Activated CD4-positive, CD25-positive, alpha-beta regulatory T cell treated with anti-CD3 and anti-CD28 coated beads, Interleukin-2, amount 50 U/mL, for 72 hours (primary cell): ENCODE measurements around the gene FGF22.

Experiments
- DNase-seq: peaks from one replicate; pipeline ENCODE4 v3.0.0; 2021

Gene FGF22

DNA sequence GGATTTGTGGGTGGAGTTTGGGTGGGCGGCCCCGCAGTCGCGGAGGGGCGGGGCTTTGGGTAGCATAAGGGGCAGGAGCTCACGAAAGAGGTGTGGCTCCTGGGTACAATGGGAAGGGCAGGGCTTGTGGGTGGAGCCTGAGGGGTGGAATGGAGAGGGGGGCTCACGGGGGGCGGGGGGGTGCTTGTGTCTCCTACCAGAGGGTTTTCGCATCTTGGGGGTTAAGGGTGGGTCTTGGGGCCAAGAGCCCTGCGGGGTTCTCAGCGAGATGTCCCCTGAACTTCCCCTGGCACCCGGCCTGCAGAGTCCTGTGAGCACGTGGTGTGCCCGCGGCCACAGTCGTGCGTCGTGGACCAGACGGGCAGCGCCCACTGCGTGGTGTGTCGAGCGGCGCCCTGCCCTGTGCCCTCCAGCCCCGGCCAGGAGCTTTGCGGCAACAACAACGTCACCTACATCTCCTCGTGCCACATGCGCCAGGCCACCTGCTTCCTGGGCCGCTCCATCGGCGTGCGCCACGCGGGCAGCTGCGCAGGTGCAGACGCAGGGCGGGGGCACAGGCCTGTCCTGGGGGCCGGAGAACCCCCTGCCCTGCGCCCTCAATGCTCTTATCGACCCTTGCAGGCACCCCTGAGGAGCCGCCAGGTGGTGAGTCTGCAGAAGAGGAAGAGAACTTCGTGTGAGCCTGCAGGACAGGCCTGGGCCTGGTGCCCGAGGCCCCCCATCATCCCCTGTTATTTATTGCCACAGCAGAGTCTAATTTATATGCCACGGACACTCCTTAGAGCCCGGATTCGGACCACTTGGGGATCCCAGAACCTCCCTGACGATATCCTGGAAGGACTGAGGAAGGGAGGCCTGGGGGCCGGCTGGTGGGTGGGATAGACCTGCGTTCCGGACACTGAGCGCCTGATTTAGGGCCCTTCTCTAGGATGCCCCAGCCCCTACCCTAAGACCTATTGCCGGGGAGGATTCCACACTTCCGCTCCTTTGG, 41.6 kb downstream of the FGF22 start:
- no peak for DNase-seq

DNA sequence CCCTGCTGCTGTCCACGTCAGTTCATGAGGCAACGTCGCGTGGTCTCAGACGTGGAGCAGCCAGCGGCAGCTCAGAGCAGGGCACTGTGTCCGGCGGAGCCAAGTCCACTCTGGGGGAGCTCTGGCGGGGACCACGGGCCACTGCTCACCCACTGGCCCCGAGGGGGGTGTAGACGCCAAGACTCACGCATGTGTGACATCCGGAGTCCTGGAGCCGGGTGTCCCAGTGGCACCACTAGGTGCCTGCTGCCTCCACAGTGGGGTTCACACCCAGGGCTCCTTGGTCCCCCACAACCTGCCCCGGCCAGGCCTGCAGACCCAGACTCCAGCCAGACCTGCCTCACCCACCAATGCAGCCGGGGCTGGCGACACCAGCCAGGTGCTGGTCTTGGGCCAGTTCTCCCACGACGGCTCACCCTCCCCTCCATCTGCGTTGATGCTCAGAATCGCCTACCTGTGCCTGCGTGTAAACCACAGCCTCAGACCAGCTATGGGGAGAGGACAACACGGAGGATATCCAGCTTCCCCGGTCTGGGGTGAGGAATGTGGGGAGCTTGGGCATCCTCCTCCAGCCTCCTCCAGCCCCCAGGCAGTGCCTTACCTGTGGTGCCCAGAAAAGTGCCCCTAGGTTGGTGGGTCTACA, 43.1 kb downstream of the FGF22 start:
- DNase-seq: no peak

DNA sequence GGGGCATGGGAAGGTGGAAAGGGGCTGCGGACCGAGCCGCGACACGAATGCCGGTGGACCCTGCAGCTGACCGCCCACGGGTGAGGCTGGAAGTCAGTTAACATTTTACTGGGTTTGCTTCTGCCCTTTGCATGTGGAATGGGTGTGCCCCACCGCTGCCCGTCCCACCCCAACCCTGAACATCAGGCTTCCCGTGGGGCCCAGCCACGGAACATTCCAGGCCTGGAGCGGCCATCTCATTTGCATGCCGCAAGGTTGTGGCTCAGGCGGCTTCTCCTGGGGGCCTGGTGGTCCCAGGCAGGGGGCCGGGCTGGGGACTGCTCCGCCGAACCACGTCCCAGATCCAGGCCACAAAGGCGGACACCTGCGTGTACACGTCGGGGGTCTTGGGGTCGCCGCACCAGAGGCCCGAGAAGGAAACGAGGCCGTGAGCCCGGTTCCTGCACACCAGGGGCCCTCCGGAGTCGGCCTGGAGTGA, 45.8 kb downstream of the FGF22 start:
- no peak for DNase-seq

DNA sequence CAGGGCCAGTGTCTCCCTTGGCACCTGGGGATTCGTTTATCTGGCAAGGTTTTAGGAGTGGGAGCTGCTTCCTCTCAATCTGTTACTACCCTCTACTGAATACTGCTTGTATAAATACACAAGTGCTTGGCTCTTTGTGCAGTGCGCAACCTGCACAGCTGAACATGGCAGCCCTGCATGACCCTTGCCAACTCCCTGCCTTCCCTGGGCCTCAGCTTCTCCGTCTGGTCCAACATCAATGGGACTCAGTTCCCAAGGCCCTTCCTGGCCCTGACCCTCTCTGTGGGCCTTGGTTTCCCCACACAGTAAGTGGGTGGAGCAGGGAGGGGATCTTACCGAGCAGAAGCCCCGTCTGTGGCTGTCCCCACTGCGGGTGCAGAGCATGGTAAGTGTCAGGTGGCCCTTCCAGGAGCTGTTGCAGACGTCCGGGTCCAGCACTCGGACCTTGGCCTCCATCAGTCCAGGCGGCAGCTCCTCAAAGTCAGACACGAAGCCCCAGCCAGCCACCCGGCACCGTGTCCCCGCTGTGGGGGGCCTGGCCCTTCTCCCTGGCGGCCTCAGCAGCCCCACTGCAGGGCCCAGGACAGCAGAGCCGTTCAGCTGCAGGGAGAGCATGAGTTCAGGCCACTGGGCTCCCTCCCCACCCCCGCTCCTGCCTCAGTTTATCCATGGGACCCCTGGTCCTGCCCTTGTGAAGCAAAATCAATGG, 47.1 kb downstream of the FGF22 start:
- DNase-seq: no peak

DNA sequence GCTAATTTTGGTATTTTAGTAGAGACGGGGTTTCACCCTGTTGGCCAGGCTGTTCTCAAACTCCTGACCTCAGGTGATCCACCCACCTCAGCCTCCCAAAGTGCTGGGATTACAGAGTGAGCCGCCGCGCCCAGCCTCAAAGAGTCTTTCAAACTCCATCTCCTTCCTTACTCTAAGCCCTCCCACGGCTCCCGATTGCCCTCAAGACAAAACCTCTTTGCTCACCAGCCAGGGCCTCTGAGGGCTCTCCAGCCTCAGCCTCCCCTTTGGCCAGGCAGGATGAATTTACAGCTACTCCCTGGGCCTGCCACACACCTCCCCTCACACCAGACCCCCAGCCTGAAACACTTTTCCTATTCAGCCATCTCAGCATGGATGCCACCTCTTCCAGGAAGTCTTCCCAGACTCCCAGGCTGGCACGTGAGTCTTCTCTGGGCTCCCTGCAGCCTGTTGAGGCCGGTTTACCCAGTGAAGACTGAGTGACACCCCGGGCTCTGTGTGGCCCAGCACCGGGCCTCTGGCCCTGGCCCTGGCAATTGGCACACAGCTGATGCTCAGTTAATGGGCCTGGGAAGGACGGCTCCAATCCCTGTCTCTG, 48.0 kb downstream of the FGF22 start:
- no peak for DNase-seq

DNA sequence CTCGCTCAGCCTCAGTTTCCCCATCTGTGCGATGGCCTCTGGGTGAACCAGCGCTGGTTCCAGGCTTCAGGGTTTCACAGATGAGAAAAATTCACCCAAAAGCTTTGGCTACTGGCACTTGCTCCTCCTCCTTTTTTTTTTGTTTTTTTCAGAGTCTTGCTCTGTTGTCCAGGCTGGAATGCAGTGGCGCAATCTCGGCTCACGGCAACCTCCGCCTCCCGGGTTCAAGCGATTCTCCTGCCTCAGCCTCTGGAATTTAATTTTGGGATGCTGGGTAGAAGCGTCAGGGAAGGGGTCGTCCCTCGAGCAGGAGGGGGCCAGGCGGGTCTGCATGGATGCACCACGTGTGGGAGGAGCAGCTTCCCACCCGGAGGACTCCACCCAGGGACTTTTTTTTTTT, 48.5 kb downstream of the FGF22 start:
- no peak for DNase-seq

DNA sequence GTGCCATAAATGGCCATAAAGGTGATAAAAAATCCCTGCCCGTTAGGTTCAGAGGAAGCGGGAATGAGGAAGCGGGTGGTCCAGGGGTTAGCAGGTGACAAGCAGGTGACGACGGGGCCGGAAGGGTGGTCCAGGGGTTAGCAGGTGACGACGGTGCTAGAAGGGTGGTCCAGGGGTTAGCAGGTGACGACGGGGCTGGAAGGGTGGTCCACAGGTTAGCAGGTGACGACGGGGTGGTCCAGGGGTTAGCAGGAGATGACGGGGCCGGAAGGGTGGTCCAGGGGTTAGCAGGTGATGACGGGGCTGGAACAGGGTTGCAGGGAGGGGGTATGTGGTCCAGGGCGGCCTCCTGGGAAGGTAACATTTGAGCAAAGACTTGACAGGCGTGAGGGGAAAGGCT, 49.3 kb downstream of the FGF22 start:
- no peak for DNase-seq

DNA sequence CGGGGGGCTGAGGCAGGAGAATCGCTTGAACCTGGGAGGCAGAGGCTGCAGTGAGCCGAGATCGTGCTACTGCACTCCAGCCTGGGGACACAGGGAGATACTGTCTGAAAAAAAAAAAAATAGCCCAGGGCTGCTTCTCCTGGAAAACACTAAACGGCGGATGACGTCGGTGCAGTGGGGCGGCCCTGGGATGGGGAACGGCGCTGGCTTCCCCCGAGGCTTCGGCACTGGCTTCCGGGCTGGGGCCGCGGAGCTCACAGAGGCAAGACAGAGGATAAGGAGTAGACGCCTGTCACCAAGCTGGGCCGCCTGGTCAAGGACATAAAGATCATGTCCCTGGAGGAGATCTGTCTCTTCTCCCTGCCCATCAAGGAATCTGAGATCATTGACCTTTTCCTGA, 50.5 kb downstream of the FGF22 start:
- DNase-seq: no peak
